Activated CD8-positive, alpha-beta memory T cell treated with anti-CD3 and anti-CD28 coated beads, Interleukin-2, amount 50 U/mL, for 4 hours (primary cell): Measurements from ENCODE around the gene ANKRD10.

Experiments used
- DNase-seq: peaks from one replicate; pipeline ENCODE4 v3.0.0-alpha.2; 2020

ANKRD10 gene

DNA sequence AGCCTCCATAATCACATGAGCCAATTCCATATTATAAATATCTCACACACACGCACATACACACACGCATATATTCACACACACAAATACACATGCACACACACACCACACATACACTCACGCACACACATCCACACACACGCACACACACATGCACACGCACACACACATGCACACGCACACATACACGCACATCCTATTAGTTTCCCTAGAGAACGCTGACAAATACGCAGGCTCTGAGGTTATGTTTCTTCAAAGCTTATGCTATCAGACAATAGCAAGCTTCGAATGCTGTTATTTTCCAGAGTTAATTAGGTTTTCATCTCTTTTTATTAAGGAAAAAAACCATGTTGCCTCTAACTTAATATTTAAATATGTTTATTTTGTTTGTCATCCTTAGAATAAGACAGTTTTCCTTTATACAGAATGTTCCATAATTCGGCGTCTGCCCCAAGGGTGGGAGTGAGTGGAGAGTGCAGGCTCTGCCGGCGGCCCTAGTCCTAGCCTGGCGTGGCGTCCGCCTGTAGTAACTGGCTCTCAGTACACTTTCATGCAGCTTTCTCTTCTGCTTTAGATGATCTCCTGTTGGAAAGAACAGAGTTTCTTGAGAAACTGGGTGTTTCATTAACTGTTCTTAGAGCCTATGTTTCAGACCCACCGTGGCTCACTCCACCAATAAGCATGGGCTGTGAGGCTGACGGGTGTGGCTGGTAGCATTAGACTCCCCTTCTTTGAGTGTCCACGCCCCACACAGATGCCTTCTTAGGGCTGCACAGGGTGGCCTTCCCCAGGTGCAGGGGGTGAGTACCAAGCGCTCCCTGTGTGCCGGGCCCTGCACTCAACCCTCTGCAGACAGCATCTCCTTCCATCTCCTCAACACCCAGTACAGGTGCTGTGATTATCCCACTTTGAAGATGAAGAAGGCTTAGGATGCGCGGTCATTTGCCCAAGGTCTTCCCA is 30.4 kb upstream of the ANKRD10 start:
- no peak for DNase-seq

DNA sequence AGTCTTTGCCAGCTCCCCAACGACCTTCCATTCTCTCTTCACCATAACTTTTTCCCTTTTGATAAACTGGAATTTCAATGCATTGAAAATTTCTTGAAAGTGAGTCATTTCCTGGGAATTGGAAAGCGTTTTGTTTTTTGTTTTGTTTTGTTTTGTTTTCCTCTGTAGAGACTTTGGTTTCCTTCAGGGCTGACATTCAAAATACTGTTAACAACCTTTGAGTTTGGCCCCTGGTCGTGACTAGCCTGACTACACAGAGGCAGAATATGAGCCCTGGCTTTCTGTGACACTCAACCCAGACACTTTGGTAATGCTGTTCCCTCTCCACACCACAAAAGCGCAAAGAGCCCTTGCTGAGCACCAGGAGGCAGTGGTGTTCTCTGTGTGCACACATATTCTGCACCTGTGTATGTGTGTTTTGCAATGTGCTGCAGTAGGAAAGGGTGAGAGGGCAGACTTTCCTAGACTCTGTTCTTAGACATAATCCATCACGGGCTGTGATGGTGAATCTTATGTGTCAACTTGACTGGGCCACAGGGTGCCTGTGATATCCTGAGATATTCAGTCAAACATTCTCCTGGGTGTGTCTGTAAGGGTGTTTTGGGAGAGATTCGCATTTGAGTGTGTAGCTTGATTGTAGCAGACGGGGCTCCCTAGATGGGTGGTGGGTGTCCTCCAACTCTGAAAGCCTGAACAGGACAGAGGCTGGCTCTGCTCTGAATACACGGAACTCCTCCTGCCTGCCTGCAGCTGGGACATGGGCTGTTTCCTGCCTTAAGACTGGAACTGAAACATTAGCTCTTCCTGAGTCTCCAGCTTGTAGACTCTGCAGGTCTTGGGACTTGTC is 29.5 kb upstream of the ANKRD10 start:
- no peak for DNase-seq

GRCh38 chr13:110942248-110942981 is 27.5 kb upstream of the ANKRD10 start:
- no peak for DNase-seq

- no peak for DNase-seq
Measured at GRCh38 chr13:110938662-110939421, 24.0 kb upstream of the ANKRD10 start.

DNA sequence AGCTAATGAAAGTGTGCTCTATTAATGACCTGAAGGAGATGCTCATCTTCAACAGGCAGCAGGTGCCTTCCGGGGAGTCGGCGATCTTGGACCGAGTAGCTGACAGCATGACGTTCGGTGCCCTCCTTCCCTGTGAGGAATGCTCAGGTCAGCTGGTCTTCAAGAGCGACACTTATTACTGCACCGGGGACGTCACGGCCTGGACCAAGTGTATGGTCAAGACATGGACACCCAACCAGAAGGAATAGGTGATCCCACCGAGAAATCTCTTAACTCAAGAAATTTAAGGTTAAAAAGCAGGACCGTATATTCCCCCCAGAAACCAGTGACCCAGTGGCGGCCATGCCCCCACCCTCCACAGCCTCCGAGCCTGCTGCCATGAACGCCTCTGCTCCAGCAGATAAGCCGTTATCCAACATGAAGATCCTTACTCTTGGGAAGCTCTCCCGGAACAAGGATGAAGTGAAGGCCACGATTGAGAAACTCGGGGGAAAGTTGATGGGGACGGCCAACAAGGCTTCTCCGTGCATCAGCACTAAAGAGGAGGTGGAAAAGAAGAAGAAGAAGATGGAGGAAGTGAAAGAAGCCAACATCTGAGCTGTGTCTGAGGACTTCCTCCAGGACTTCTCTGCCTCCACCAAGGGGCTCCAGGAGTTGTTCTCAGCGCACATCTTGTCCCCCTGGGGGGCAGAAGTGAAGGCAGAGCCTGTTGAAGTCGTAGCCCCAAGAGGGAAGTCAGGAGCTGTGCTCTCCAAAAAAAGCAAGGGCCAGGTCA is 22.8 kb upstream of the ANKRD10 start:
- no peak for DNase-seq

GRCh38 chr13:110936519-110936918 is 21.6 kb upstream of the ANKRD10 start:
- DNase-seq = no peak

DNA sequence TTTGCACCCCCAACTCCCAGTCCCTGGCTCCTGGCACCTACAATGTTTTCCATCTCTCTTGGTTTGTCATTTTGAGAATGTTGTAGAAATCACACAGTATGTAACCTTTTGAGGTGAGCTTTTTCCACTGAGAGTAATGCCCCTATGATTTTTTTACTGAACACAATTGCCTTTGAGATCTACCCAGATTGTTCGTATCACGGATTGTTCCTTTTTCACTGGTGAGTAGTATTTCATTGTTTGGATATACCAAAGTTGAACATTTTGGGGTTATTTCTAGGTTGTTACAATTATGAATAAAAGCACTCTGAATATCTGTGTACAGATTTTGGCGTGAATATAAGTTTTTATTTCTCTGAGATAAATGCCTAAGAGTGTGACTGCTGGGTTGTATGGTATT is 17.7 kb upstream of the ANKRD10 start:
- no peak for DNase-seq

GRCh38 chr13:110929104-110929777 is 14.4 kb upstream of the ANKRD10 start:
- no peak for DNase-seq

DNA sequence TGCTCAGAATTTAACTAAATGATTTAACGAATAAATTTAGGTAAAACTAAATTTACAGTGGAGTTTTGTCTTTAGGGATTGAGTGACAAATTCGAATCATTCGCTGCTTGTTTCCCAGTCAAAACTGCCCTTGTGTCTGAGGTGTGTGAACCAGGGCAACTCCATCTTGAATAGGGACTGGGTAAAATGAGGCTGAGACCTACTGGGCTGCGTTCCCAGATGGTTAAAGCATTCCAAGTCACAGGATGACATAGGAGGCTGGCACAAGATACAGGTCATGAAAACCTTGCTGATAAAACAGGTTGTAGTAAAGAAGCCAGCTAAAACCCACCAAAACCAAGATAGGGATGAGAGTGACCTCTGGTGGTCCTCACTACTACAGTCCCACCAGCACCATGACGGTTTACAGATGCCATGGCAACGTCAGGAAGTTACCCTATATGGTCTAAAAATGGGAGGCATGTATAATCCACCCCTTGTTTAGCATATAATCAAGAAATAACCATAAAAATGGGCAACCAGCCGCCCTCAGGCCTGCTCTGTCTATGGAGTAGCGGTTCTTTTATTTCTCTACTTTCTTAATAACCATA is 10.2 kb upstream of the ANKRD10 start:
- DNase-seq = no peak

- no peak for DNase-seq
Measured at GRCh38 chr13:110924639-110924934, 9.7 kb upstream of the ANKRD10 start.

DNA sequence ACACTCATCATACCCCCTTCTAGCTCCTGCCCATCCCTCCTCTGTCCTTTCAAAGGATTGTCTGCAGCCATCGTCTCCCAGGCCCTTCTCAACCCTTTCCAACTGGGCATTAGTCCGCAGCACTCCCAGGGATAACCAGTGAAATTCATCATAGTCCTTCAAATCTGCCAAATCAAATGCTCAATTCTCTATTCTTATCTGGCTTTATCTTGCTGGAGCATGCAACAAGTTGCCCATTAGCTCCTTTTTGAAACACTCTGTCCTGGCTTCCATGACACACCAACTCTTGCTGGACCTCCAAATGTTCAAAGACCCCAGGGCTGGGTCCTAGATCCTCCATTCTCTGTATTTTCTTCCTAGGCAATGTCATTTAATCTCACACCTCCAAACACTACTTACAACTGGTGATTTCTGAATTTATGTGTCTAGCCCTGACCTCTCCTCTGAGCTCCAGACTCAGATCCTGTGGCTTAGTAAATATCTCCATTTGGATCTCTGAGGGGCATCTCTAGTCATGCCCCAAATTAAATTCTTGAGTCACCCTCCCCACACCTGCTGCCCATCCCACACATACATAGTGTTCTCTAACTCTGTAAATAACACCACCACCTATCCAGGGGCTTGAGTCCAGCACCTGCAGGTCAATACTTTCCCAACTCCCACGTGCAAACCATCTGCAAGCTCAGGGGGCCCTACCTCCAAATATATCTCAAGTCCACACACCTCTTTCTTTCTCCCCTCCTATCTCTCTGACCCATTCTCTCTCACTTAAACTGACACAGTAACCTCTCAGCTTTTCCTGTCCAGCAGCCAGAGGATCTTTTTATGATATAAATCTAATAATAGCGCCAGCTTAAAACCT is 9.1 kb upstream of the ANKRD10 start:
- DNase-seq = no peak

DNA sequence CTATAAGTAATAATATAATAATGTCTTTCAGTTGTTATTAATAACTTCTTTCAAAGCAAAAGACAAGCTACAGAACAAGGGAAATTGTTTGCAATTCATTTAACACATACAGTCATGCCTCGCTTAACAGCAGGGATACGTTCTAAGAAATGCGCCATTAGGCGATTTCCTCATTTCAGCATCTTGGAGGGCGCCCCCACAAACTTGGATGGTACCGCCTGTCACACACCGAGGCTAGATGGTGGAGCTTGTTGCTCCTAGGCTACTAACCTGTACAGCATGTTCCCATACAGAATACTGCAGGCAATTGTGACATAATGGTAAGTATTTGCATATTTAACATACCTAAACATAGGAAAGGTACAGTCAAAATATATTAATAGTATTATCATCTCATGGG is 8.2 kb upstream of the ANKRD10 start:
- DNase-seq = no peak

DNA sequence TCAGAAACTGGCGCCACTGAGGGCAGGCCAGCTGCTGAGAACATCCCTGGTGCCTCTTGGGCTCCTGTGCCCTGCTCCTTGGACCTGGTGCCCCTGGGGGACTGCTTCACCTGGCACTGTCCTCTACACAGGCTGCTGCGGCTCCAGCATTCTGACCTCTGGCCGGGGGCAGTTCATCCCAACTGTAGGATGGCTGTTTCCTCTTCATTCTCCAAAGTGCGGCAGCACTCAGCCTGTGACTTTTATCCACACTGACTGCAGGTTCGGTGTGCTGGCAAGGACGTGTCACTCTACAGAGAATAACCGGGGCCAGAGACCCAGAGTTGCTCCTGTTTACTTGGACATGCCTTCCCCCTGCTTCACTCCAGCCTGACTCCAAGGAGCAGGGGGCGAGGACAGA is 7.6 kb upstream of the ANKRD10 start:
- no peak for DNase-seq

GRCh38 chr13:110921695-110922094 is 6.8 kb upstream of the ANKRD10 start:
- no peak for DNase-seq

- no peak for DNase-seq
Measured at GRCh38 chr13:110921209-110921608, 6.3 kb upstream of the ANKRD10 start.

GRCh38 chr13:110920038-110920437 is 5.2 kb upstream of the ANKRD10 start:
- no peak for DNase-seq

DNA sequence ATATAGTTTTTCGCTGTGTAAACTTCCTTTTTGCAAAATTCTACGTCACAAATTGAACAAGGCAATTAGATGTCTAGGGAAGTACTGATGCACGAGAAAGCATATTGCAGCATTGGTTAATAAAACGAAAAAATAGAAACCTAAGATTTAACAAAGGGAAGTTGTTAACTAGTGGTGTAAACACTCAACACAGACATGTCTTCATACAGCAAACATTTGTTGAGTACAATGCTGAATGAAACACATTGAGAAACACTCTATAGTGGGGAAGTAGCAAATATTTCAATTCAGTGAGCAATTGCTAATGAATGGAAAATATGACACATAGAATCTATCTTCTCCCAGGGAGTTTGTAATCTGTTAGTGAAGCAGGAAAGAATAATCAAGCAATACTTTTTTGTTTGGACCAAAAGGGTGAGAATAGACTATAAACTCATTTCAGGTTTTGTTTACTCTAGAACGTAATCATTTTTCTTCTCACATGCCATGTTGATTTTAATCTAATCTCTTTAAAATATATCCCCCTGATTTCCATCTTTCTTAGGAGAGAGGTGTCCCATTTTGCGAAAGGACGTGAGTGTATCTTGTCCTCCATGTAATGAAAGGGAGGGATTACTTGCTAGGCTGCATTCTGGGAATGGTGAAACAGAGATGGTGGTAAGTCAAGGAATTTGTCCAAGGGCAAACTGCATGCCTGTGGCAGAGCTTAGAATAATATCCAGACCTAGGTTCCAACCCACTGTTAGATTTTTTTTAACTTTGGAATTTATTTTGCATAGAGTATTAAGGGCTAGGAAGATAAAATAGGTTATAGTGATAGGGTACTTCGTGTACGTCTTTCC is 1.7 kb upstream of the ANKRD10 start:
- no peak for DNase-seq

DNA sequence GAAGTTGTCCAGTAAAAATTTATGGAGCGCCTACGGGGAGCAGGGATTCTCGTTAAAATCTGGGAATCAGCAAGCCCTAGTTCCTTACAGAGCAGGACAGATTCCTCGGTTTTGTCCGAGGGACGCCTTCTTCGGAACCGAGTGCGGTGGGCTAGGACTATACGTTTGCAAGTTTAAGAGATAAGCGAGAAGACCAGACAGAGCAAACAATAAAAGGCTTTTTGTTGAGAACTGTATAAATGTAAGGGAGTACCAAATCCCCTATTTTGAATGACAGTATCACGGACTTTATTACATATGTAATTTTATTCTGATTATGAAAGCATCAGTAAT is 971 bp upstream of the ANKRD10 start:
- no peak for DNase-seq
